H9 (cell line): ENCODE results near the gene DIAPH2. TPM values are rescaled to one million over a fixed set of nuclear protein-coding genes. Genes with fewer than 3 reads are reported as not detected.

Experiments
- DNase-seq: peaks from one replicate; pipeline ENCODE4 v3.0.0-alpha.2; 2017
- H2AFZ ChIP-seq: one replicate; pipeline ENCODE4 v1.6.1; 2013; ENCODE audit warnings: mild to moderate bottlenecking, low read length, control low read depth, moderate library complexity
- H2AK5ac ChIP-seq: 2 replicates; pipeline ENCODE4 v1.6.1; 2013; ENCODE audit warnings: low read length, control low read depth, mixed read lengths; ENCODE audit not compliant: insufficient read length
- H2BK120ac ChIP-seq: one replicate; pipeline ENCODE4 v1.6.1; 2013; ENCODE audit warnings: low read depth, mild to moderate bottlenecking, low read length, control low read depth, inconsistent platforms; ENCODE audit not compliant: poor library complexity, severe bottlenecking
- H2BK12ac ChIP-seq: 2 replicates; pipeline ENCODE4 v1.6.1; 2013; ENCODE audit warnings: low read length, control low read depth, mixed read lengths, low read depth; ENCODE audit not compliant: insufficient read length
- H2BK15ac ChIP-seq: 2 replicates; pipeline ENCODE4 v1.6.1; 2013; ENCODE audit warnings: low read depth, low read length, control low read depth
- H2BK20ac ChIP-seq: one replicate; pipeline ENCODE4 v1.6.1; 2013; ENCODE audit warnings: low read depth, mild to moderate bottlenecking, low read length, control low read depth, inconsistent platforms; ENCODE audit not compliant: poor library complexity, severe bottlenecking
- H2BK5ac ChIP-seq: 2 replicates; pipeline ENCODE4 v1.6.1; 2013; ENCODE audit warnings: low read length, control low read depth, mixed read lengths; ENCODE audit not compliant: insufficient read length
- H3K14ac ChIP-seq: 2 replicates; pipeline ENCODE4 v1.6.1; 2013; ENCODE audit warnings: low read length, control low read depth; ENCODE audit not compliant: insufficient read depth
- H3K18ac ChIP-seq: 2 replicates; pipeline ENCODE4 v1.6.1; 2013; ENCODE audit warnings: low read depth, mild to moderate bottlenecking, mixed read lengths, low read length, control low read depth; ENCODE audit not compliant: insufficient read length
- H3K23ac ChIP-seq: 2 replicates; pipeline ENCODE4 v1.6.1; 2013; ENCODE audit warnings: low read length, control low read depth, mixed read lengths, low read depth; ENCODE audit not compliant: insufficient read length
- H3K23me2 ChIP-seq: 2 replicates; pipeline ENCODE4 v1.6.1; 2013; ENCODE audit warnings: low read depth, mild to moderate bottlenecking, mixed read lengths, low read length, control low read depth; ENCODE audit not compliant: insufficient read length, poor library complexity, severe bottlenecking
- H3K27ac ChIP-seq: 2 replicates; pipeline ENCODE4 v1.5.1; 2013; ENCODE audit warnings: low read length, control low read depth, mixed read lengths, low read depth; ENCODE audit not compliant: insufficient read length
- H3K27me3 ChIP-seq: 2 replicates; pipeline ENCODE4 v1.6.1; 2013; ENCODE audit warnings: low read length, control low read depth, inconsistent platforms; ENCODE audit not compliant: insufficient read depth
- H3K4ac ChIP-seq: 2 replicates; pipeline ENCODE4 v1.6.1; 2013; ENCODE audit warnings: low read depth, mild to moderate bottlenecking, control low read depth, inconsistent platforms, low read length, moderate library complexity
- H3K4me1 ChIP-seq: 2 replicates; pipeline ENCODE4 v1.6.1; 2013; ENCODE audit warnings: low read length, control low read depth, inconsistent platforms; ENCODE audit not compliant: insufficient read depth
- H3K4me2 ChIP-seq: 2 replicates; pipeline ENCODE4 v1.6.1; 2013; ENCODE audit warnings: low read length, control low read depth, mixed read lengths; ENCODE audit not compliant: insufficient read length, insufficient read depth
- H3K56ac ChIP-seq: 2 replicates; pipeline ENCODE4 v1.6.1; 2013; ENCODE audit warnings: low read depth, mild to moderate bottlenecking, mixed read lengths, low read length, control low read depth; ENCODE audit not compliant: insufficient read length
- H3K79me1 ChIP-seq: 2 replicates; pipeline ENCODE4 v1.6.1; 2013; ENCODE audit warnings: low read depth, mild to moderate bottlenecking, moderate library complexity, low read length, control low read depth, inconsistent platforms; ENCODE audit not compliant: insufficient read depth, poor library complexity, severe bottlenecking
- H3K79me2 ChIP-seq: 2 replicates; pipeline ENCODE4 v1.6.1; 2013; ENCODE audit warnings: low read length, control low read depth, inconsistent platforms; ENCODE audit not compliant: insufficient read depth
- H3K9ac ChIP-seq: 2 replicates; pipeline ENCODE4 v1.6.1; 2013; ENCODE audit warnings: low read length, control low read depth, mixed read lengths; ENCODE audit not compliant: insufficient read length; ENCODE audit errors: extremely low read depth
- H3K9me3 ChIP-seq: one replicate; pipeline ENCODE4 v1.6.1; 2013; ENCODE audit warnings: low read depth, low read length, inconsistent platforms; ENCODE audit not compliant: control insufficient read depth
- H3T11ph ChIP-seq: one replicate; pipeline ENCODE4 v1.6.1; 2013; ENCODE audit warnings: mild to moderate bottlenecking, low read length, control low read depth, inconsistent platforms
- H4K20me1 ChIP-seq: one replicate; pipeline ENCODE4 v1.6.1; 2013; ENCODE audit not compliant: control insufficient read depth, insufficient read length, insufficient read depth
- H4K5ac ChIP-seq: 2 replicates; pipeline ENCODE4 v1.6.1; 2013; ENCODE audit warnings: low read depth, mild to moderate bottlenecking, mixed read lengths, low read length, control low read depth; ENCODE audit not compliant: insufficient read length
- H4K8ac ChIP-seq: replicated peaks from 2 replicates; pipeline ENCODE4 v1.6.1; 2013; ENCODE audit warnings: low read length, control low read depth, mixed read lengths, low read depth; ENCODE audit not compliant: insufficient read length
- H4K91ac ChIP-seq: 2 replicates; pipeline ENCODE4 v1.6.1; 2013; ENCODE audit warnings: low read depth, mild to moderate bottlenecking, moderate library complexity, mixed read lengths, low read length, control low read depth; ENCODE audit not compliant: insufficient read length
- H3K27ac Mint-ChIP-seq, 3 experiments: 2 replicates in 2 of 3; 3 replicates in 1 of 3; pipeline ENCODE4 v1.8.0; 2020 to 2021; ENCODE audit warnings: mixed read lengths in 3 of 3, mild to moderate bottlenecking in 1 of 3, moderate library complexity in 1 of 3
- H3K27me3 Mint-ChIP-seq: 2 replicates; pipeline ENCODE4 v1.8.0; 2021; ENCODE audit warnings: low read depth, mild to moderate bottlenecking, moderate library complexity, mixed read lengths
- H3K36me3 Mint-ChIP-seq, 3 experiments: 2 replicates in 2 of 3; 3 replicates in 1 of 3; pipeline ENCODE4 v1.8.0; 2020 to 2021; ENCODE audit warnings: low read depth in 3 of 3, mixed read lengths in 3 of 3; ENCODE audit not compliant: insufficient read depth in 1 of 3
- H3K4me1 Mint-ChIP-seq, 2 experiments: 2 replicates each; pipeline ENCODE4 v1.8.0; 2020; ENCODE audit warnings: mixed read lengths in 2 of 2
- H3K4me3 Mint-ChIP-seq, 2 experiments: 2 replicates in 1 of 2; 3 replicates in 1 of 2; pipeline ENCODE4 v1.8.0; 2020 to 2021; ENCODE audit warnings: mild to moderate bottlenecking in 2 of 2, mixed read lengths in 2 of 2, moderate library complexity in 1 of 2
- H3K9me3 Mint-ChIP-seq, 2 experiments: 2 replicates in 1 of 2; 3 replicates in 1 of 2; pipeline ENCODE4 v1.8.0; 2020; ENCODE audit warnings: mild to moderate bottlenecking in 2 of 2, mixed read lengths in 2 of 2, moderate library complexity in 1 of 2
- WGBS: extraction: QIAGEN DNeasy Blood & Tissue Kit; methylation state at CpG from one replicate; pipeline ENCODE4 v1.1.7; 2013; ENCODE audit warnings: missing lambda C conversion rate, low lambda C conversion rate, mixed read lengths; ENCODE audit not compliant: insufficient read length; ENCODE audit errors: extremely low coverage; 5-methylcytosine and 5-hydroxymethylcytosine counted together
- total RNA-seq: library from RNA; stranded (reverse); gene quantifications from 2 replicates; pipeline ENCODE4 v1.2.1, GENCODE V29; 2021
- TF ChIP-seq, protein P1 (sequence below): fragments of 200-600 bp; sonication (generic); conservative IDR thresholded peaks from 3 replicates; pipeline ENCODE4 v1.8.0; 2021; ENCODE audit warnings: antibody characterized with exemption, mild to moderate bottlenecking

The DIAPH2 gene
- total RNA-seq, 1 experiment from 2014 or later: 45.4 TPM

DNA sequence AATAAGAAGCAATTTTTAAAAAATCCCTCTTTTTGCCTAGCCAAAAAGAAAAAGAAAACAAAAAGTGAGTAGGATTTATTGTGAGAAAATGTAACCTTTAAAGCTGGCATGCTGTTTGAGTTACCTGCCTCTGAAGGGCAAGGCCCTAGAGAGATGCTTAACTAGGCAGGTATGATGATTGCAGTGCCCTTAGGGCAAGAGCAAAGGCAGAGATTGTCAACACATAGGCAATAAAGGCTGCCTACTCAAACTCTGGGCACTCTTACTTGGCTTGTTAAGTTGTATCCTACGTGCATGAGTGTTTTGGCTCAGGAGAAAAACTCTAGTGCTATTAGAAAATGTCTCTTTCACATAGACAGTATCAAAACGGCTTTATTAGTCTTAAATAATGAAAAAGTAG is 505.0 kb downstream of the DIAPH2 start:
- Histone ChIP-seq H2BK120ac (no peak overlapping the region), H3K79me1 (no peaks in the 10 kb centered on the region), H3K4me2 (no peak overlapping the region), H3K4me1 (no peaks in the 10 kb centered on the region), H2BK15ac (no peak overlapping the region), H4K8ac (no peak overlapping the region), H2BK12ac (no peak overlapping the region), H4K5ac (no peak overlapping the region), H3K14ac (no peak overlapping the region), H3K9me3 (no peaks in the 10 kb centered on the region), H3K27ac (no peak overlapping the region), H4K91ac (no peak overlapping the region), H3K23me2 (no peaks in the 10 kb centered on the region), H3K27me3 (no peaks in the 10 kb centered on the region), H3K4ac (no peak overlapping the region), H3K9ac (no peak overlapping the region), H3K18ac (no peak overlapping the region), H3K23ac (no peak overlapping the region), H3T11ph (no peak overlapping the region), H3K79me2 (no peaks in the 10 kb centered on the region), H2AK5ac (no peak overlapping the region), H4K20me1 (no peaks in the 10 kb centered on the region), H2BK5ac (no peak overlapping the region), H2AFZ (no peak overlapping the region), H2BK20ac (no peak overlapping the region), H3K56ac (no peak overlapping the region)
- Mint-ChIP-seq H3K4me3 (no peak overlapping the region), H3K27ac (no peak overlapping the region), H3K4me1 (peaks cover 3 to 7% of the 10 kb centered on the region in 2 experiments; a peak in 2 of 4 replicates), H3K27me3 (no peaks in the 10 kb centered on the region), H3K9me3 (no peaks in the 10 kb centered on the region), H3K36me3 (no peaks in the 10 kb centered on the region)
- TF ChIP-seq, protein P1, sequence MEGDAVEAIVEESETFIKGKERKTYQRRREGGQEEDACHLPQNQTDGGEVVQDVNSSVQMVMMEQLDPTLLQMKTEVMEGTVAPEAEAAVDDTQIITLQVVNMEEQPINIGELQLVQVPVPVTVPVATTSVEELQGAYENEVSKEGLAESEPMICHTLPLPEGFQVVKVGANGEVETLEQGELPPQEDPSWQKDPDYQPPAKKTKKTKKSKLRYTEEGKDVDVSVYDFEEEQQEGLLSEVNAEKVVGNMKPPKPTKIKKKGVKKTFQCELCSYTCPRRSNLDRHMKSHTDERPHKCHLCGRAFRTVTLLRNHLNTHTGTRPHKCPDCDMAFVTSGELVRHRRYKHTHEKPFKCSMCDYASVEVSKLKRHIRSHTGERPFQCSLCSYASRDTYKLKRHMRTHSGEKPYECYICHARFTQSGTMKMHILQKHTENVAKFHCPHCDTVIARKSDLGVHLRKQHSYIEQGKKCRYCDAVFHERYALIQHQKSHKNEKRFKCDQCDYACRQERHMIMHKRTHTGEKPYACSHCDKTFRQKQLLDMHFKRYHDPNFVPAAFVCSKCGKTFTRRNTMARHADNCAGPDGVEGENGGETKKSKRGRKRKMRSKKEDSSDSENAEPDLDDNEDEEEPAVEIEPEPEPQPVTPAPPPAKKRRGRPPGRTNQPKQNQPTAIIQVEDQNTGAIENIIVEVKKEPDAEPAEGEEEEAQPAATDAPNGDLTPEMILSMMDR: no peak
- no peak for DNase-seq
- no CpG with 5 or more reads among the region's 2 CpGs for WGBS
